Measurements from ENCODE around the gene HERC3. TPM values are rescaled to one million over a fixed set of nuclear protein-coding genes. Genes with fewer than 3 reads are reported as not detected.

Gene HERC3
- total and polyA plus RNA-seq, 2 donors from 2014 or later, result 6.3 to 58.4 TPM

GRCh38 chr4:88757776-88758175, 165.5 kb downstream of the HERC3 start:
- intact Hi-C loops (cut with DNase I), result no loop called here
- TF ChIP-seq CTCF (IDR thresholded peaks at IDR 0.05; ENCODE audit: borderline replicate concordance, extremely low read depth, insufficient read depth), result no peak
- Histone ChIP-seq H3K9me3 (ENCODE audit: control insufficient read depth in 2 of 3, insufficient read depth in 1 of 3, low read length in 3 of 3) (no peaks in the 10 kb centered on the region), H3K4me3 (ENCODE audit: low read length in 3 of 3) (peak overlapping the region in 2 of 3 donors; percentile 70 to 72), H3K36me3 (ENCODE audit: control insufficient read depth in 2 of 3, insufficient read depth in 3 of 3, low read length in 3 of 3) (peaks cover 0 to 4% (median 0%) of the 10 kb centered on the region in 3 donors), H3K4me1 (ENCODE audit: control insufficient read depth in 2 of 3, insufficient read depth in 2 of 3, low read depth in 1 of 3, low read length in 3 of 3) (peaks cover 0 to 22% (median 9%) of the 10 kb centered on the region in 3 donors), H3K9ac (ENCODE audit: low read length in 3 of 3) (peak overlapping the region in 1 of 3 donors; percentile 67), H3K27me3 (ENCODE audit: control insufficient read depth, insufficient read depth, low read length) (no peaks in the 10 kb centered on the region), H3K27ac (ENCODE audit: low read depth in 2 of 2, low read length in 2 of 2) (peak overlapping the region; percentile 8 to 48)
- DNase-seq (no peak), FAIRE-seq (no peak)

Other genes with a start within 250 kb of the HERC3 start
- 15.7 TPM for gene HERC6, start 213.6 kb upstream of the HERC3 start, total RNA-seq
- gene HERC6, start 213.6 kb upstream of the HERC3 start, polyA plus RNA-seq (ENCODE audit: insufficient read depth, low read depth, low replicate concordance), result 7.4 TPM
- 6.5 TPM for gene HERC5, start 135.4 kb upstream of the HERC3 start, total RNA-seq
- 4.7 TPM for gene HERC5, start 135.4 kb upstream of the HERC3 start, polyA plus RNA-seq (ENCODE audit: insufficient read depth, low read depth, low replicate concordance)
- 63.0 TPM for gene PYURF, start 68.7 kb upstream of the HERC3 start, total RNA-seq
- 105 TPM for gene PYURF, start 68.7 kb upstream of the HERC3 start, polyA plus RNA-seq (ENCODE audit: insufficient read depth, low read depth, low replicate concordance)
- 5.9 TPM for gene NAP1L5, start 105.3 kb downstream of the HERC3 start, total RNA-seq
- 12.4 TPM for gene NAP1L5, start 105.3 kb downstream of the HERC3 start, polyA plus RNA-seq (ENCODE audit: insufficient read depth, low read depth, low replicate concordance)

All from kidney (tissue), 14 donors.